ENCODE measurements around the gene ACBD4. TPM values are rescaled to one million over a fixed set of nuclear protein-coding genes. Genes with fewer than 3 reads are reported as not detected.

ACBD4 gene
- total and polyA plus RNA-seq, 2 of the 13 experiments (the other 11 are each of a cell fraction or from before 2014, with no cell fraction given), result 16.1 to 26.9 TPM

DNA sequence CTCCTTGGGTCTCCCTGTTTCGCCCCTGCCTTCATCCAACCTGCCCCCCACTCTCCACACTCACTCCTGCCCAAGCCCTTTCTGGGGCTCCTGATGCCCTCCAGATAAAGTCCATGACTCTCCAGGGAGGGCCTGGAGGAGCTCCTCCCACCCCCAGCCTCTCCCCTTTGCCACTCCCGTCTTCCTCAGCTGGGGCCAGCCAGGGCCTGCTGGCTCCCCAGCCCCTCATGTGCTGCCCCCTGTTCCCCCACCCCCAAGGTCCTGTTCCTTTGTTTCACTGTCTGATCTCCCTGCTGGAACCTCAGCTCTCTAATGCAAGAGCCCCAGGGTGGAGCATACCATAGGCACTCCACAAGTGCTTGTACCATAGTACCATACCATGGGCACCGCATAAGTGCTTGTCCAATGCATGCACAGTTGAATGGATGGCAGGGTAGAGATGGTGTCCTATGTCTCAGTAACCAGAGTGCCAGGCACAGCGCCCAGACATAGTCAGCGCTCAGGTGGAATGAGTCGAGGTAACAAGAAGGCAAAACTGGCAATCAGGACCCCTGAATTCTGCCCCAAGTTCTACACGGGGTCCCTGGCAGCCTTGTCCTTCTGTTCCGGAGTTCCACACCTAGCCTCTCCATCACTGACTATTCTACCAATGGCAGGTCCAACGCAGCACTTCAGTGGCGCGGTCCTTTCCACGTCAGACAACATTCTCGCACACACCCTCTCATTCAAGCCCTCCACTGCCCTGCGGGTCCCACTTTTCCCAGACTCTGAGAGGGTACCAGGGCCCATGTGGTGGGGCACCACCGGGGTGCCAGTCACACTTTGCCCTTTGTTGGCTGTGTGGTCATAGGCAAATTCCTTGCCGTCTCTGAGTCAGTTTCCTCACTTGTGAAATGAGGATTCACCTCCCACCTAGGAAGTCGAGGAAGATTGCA, 4.5 kb upstream of the ACBD4 start:
- DNase-seq (ENCODE audit: low spot score), result no peak
- CTCF ChIA-PET (ENCODE audit: low intra/inter-chr PET ratio, low total read pairs), result interaction anchor here (1.5 to 3.1 kb wide), 3 partner anchors 22 to 71 kb away, joined by 3 to 26 read pairs (median 12); no protein-coding TSS in a partner anchor
- H3K9ac ChIP-seq (ENCODE audit: insufficient read depth, low read depth, low read length), result peak overlapping the region; percentile 69; the same call in 1 of the 2 replicates
- no peaks in the 10 kb centered on the region for H3K9me3 ChIP-seq (ENCODE audit: low read length)
- H3K36me3 ChIP-seq (replicated peaks in 1 of 2; ENCODE audit: control insufficient read depth in 1 of 2, insufficient read depth in 2 of 2, low read length in 2 of 2), result no peaks in the 10 kb centered on the region
- H3K4me3 ChIP-seq (replicated peaks in 1 of 3; ENCODE audit: insufficient read depth in 1 of 3, low read depth in 2 of 3, low read length in 3 of 3), result peak overlapping the region in 2 of 3 experiments; percentile 92 to 95; a peak in 4 of 6 replicates
- no peak overlapping the region for H2AFZ ChIP-seq (ENCODE audit: low read length)
- BruUV-seq (replicated peaks), result TSS peak; percentile 59
- H3K79me2 ChIP-seq (ENCODE audit: insufficient read depth, low read length), result peaks cover 8% of the 10 kb centered on the region
- ATAC-seq, result no peak
- intact Hi-C loops (cut with micrococcal nuclease; ENCODE audit: unreplicated experiment), result no loop called here
- in situ Hi-C loops (cut with HindIII; ENCODE audit: extremely low pct_ligation_motif_present, low pct_unique_long_range_greater_than_20kb), result loop anchor here (5.0 to 10.0 kb wide), 2 partner anchors 34 to 244 kb away; no protein-coding TSS in a partner anchor
- H3K4me1 ChIP-seq (ENCODE audit: insufficient read depth, low read length), result peaks cover 60% of the 10 kb centered on the region
- H3K27me3 ChIP-seq (ENCODE audit: control insufficient read depth in 1 of 2, insufficient read depth in 2 of 2, low read length in 2 of 2), result no peaks in the 10 kb centered on the region
- no peak overlapping the region for H3K27ac ChIP-seq (ENCODE audit: extremely low read length, insufficient read depth, low read length)
- FAIRE-seq, result no peak
- no peaks in the 10 kb centered on the region for H4K20me1 ChIP-seq (ENCODE audit: insufficient read depth, low read length)
- WGBS (ENCODE audit: low lambda C conversion rate), result 79% methylated on average over 17 of the region's 17 CpGs
- POLR2A ChIA-PET, result interaction anchor here (0.7 to 4.7 kb wide), 7 partner anchors 13 to 71 kb away, joined by 3 to 71 read pairs (median 4); partner anchors contain the start of genes HEXIM1 and HEXIM2
- peak overlapping the region; percentile 78 for H3K4me2 ChIP-seq (ENCODE audit: low read depth, low read length)
- TF ChIP-seq NFE2L1 (CRISPR knock-in tag; IDR thresholded peaks at IDR 0.05; ENCODE audit: borderline replicate concordance) (peak; percentile 68; the same call in 1 of the 2 replicates), ZNF225 (CRISPR knock-in tag; IDR thresholded peaks at IDR 0.05) (0 out of 2 replicates have a peak, but pooled peaks have one; percentile 2), ZNF556 (CRISPR knock-in tag; IDR thresholded peaks at IDR 0.05; ENCODE audit: borderline replicate concordance) (0 out of 2 replicates have a peak, but pooled peaks have one; percentile 37), ZNF44 (CRISPR knock-in tag; IDR thresholded peaks at IDR 0.05) (0 out of 2 replicates have a peak, but pooled peaks have one; percentile 4), GABPB1 (CRISPR knock-in tag; IDR thresholded peaks at IDR 0.05) (peak; percentile 3; the same call in 1 of the 2 replicates), ZNF326 (CRISPR knock-in tag; IDR thresholded peaks at IDR 0.05; ENCODE audit: borderline replicate concordance) (0 out of 2 replicates have a peak, but pooled peaks have one; percentile 11), ZNF3 (CRISPR knock-in tag; IDR thresholded peaks at IDR 0.05) (no peak), HNRNPL (IDR thresholded peaks at IDR 0.05; ENCODE audit: low read depth, low read length) (peak; percentile 65; the same call in 1 of the 2 replicates), CREB1 (IDR thresholded peaks at IDR 0.05) (no peak), CREB1 (CRISPR knock-in tag; IDR thresholded peaks at IDR 0.05) (no peak), ZNF768 (CRISPR knock-in tag; IDR thresholded peaks at IDR 0.05) (peak; percentile 96), SRSF1 (optimal IDR thresholded peaks at IDR 0.05; ENCODE audit: low read depth, low read length) (no peak), DR1 (CRISPR knock-in tag; IDR thresholded peaks at IDR 0.05) (0 out of 2 replicates have a peak, but pooled peaks have one; percentile 6), ZBTB38 (CRISPR knock-in tag; IDR thresholded peaks at IDR 0.05) (0 out of 2 replicates have a peak, but pooled peaks have one; percentile 9), ZNF713 (CRISPR knock-in tag; IDR thresholded peaks at IDR 0.05) (0 out of 2 replicates have a peak, but pooled peaks have one; percentile 8), ZKSCAN8 (CRISPR knock-in tag; IDR thresholded peaks at IDR 0.05; ENCODE audit: borderline replicate concordance) (peak; percentile 90; the same call in 1 of the 2 replicates)
- TF ChIP-seq, protein P1, sequence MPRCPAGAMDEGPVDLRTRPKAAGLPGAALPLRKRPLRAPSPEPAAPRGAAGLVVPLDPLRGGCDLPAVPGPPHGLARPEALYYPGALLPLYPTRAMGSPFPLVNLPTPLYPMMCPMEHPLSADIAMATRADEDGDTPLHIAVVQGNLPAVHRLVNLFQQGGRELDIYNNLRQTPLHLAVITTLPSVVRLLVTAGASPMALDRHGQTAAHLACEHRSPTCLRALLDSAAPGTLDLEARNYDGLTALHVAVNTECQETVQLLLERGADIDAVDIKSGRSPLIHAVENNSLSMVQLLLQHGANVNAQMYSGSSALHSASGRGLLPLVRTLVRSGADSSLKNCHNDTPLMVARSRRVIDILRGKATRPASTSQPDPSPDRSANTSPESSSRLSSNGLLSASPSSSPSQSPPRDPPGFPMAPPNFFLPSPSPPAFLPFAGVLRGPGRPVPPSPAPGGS (CRISPR knock-in tag; IDR thresholded peaks at IDR 0.05), result peak; percentile 21; the same call in 1 of the 2 replicates
- TF ChIP-seq, protein P2, sequence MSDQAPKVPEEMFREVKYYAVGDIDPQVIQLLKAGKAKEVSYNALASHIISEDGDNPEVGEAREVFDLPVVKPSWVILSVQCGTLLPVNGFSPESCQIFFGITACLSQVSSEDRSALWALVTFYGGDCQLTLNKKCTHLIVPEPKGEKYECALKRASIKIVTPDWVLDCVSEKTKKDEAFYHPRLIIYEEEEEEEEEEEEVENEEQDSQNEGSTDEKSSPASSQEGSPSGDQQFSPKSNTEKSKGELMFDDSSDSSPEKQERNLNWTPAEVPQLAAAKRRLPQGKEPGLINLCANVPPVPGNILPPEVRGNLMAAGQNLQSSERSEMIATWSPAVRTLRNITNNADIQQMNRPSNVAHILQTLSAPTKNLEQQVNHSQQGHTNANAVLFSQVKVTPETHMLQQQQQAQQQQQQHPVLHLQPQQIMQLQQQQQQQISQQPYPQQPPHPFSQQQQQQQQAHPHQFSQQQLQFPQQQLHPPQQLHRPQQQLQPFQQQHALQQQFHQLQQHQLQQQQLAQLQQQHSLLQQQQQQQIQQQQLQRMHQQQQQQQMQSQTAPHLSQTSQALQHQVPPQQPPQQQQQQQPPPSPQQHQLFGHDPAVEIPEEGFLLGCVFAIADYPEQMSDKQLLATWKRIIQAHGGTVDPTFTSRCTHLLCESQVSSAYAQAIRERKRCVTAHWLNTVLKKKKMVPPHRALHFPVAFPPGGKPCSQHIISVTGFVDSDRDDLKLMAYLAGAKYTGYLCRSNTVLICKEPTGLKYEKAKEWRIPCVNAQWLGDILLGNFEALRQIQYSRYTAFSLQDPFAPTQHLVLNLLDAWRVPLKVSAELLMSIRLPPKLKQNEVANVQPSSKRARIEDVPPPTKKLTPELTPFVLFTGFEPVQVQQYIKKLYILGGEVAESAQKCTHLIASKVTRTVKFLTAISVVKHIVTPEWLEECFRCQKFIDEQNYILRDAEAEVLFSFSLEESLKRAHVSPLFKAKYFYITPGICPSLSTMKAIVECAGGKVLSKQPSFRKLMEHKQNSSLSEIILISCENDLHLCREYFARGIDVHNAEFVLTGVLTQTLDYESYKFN (CRISPR knock-in tag; conservative IDR thresholded peaks at IDR 0.05), result no peak
